ENCODE data around the gene UCKL1.
A peak's percentile ranks its signal among the peaks of the same experiment; 100 is the strongest.

The UCKL1 gene

DNA sequence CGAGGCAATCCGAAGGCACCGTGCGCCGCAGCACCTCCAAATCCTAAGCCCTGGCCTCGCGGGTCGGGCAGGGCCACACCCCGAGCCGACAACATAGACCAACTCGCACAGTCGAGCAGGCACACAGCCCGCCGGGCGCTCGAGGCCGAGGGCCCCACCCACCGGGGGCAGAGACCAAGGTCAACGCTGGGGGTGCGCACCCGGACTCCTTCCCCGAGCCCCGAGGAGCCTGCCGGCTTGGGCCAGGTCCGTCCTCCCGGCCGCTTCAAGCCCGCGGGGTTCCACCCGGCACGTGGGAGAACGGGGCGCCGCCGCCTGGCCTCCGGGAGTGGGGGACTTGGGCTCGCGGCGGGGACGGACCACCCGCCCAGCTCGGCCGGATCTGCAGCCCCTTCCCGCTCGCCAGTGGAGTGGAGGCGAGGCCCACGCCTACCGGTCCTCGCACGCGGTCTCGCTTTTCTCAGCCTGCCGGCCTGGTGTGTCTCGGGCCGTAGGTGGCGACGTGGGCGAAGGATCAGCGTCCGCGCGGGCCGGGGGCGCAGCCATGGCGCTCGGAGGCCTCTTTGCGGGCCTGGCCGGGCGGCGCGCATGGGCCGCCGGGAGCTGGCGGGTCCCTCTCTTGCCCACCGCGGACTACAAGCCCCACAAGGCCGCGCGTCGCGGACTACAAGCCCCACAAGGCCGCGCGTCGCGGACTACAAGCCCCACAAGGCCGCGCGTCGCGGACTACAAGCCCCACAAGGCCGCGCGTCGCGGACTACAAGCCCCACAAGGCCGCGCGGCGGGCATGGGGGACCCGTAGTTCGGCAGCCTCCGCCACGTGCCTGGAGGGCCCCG lies at the start of gene UCKL1:
Gene UCKL1, minus strand, starts transcription at position 590 of the 837 bp plus-strand sequence. Its CDS starts 44 bp downstream, at position 546.
- H3K9me3 Mint-ChIP-seq, result no peaks in the 10 kb centered on the region

GRCh38 chr20:64005394-64005793 lies 49.2 kb upstream of the UCKL1 start:
- Mint-ChIP-seq H3K4me3 (no peak overlapping the region), H3K36me3 (peaks cover 94% of the 10 kb centered on the region), H3K9me3 (no peaks in the 10 kb centered on the region), H3K27ac (peak overlapping the region; percentile 66), H3K4me1 (peaks cover 31% of the 10 kb centered on the region)
- no peak for DNase-seq (ENCODE audit: low spot score in 2 of 2)
- peak; percentile 62 for ATAC-seq

More for the DNA sequence above, at the start of gene UCKL1:
- H3K4me3 Mint-ChIP-seq, result peak within 1 kb of the TSS; percentile 74
- H3K27ac Mint-ChIP-seq, result peak within 1 kb of the TSS; percentile 87
- H3K4me1 Mint-ChIP-seq, result peaks cover 35% of the 10 kb centered on the region
- DNase-seq (ENCODE audit: low spot score in 2 of 2) (peak; percentile 81 to 92), ATAC-seq (peak; percentile 87)
- H3K36me3 Mint-ChIP-seq, result peaks cover 27% of the 10 kb centered on the region

DNA sequence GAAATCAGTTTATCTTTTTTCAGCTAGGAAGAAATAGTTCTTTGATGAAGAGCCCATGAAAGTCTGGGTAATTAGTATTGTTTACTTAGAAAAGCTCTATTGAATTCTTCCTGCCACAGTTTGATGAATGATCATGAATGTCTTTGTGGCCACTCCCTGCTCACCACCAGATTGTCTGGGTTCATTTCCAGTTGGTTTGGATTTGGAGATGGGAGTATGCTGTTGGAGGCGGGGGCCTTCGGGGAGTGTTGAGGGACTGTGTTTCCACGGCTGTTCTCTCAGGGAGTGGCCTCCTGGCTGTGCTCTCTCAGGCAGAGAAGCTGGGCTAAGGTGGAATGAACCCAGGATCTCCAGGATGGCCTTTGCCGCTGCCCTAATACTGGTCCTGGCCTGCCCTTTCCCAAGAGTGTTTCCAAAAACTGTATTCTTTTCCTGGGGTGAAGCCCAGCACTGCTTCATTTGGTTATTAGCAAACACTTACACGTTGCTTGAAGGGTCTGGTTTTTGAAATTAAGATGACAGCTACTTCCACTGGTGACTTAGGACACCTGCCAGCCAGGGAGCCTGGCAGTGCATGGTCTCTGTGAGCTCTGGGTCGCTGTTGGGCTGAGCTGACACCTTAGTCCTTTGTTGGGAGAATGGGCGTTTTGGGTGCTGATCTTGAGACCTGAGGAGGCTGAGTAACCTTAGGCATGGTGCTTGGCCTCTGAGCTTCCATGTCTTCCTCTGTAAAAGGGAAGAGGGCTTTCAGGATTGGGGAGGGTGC lies 47.9 kb upstream of the UCKL1 start:
- Mint-ChIP-seq H3K4me3 (no peak overlapping the region), H3K9me3 (no peaks in the 10 kb centered on the region), H3K36me3 (peaks cover 94% of the 10 kb centered on the region), H3K4me1 (peaks cover 23% of the 10 kb centered on the region), H3K27ac (no peak overlapping the region)
- ATAC-seq, result no peak
- DNase-seq (ENCODE audit: low spot score in 2 of 2), result no peak

GRCh38 chr20:64001607-64002011 lies 45.4 kb upstream of the UCKL1 start:
- H3K36me3 Mint-ChIP-seq, result peaks cover 100% of the 10 kb centered on the region

DNA sequence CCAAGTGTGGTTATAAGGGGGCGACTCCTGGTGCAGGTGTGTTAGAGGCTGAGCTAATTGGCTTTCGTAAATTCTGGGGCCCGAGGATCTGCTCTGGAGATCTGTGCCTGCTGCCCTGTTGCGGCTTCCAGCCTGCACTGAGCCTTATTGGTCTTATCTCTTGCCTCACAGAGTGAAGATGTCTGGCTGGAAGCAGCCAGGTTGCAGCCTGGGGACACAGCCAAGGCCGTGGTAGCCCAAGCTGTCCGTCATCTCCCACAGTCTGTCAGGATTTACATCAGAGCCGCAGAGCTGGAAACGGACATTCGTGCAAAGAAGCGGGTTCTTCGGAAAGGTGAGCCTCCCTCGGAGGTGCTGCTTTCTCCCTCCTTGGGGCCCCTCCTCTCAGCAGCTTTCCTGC lies 44.7 kb upstream of the UCKL1 start:
- Mint-ChIP-seq H3K4me3 (no peak overlapping the region), H3K27ac (no peak overlapping the region), H3K9me3 (no peaks in the 10 kb centered on the region), H3K4me1 (peaks cover 23% of the 10 kb centered on the region), H3K36me3 (peaks cover 100% of the 10 kb centered on the region)
- ATAC-seq (no peak), DNase-seq (ENCODE audit: low spot score in 2 of 2) (no peak)

More at GRCh38 chr20:64001607-64002011, 45.4 kb upstream of the UCKL1 start:
- Mint-ChIP-seq H3K27ac (peak overlapping the region; percentile 63), H3K4me1 (peaks cover 23% of the 10 kb centered on the region), H3K9me3 (no peaks in the 10 kb centered on the region), H3K4me3 (no peak overlapping the region)
- ATAC-seq, result no peak
- no peak for DNase-seq (ENCODE audit: low spot score in 2 of 2)

- Mint-ChIP-seq H3K4me1 (peaks cover 47% of the 10 kb centered on the region), H3K27ac (peak overlapping the region; percentile 95), H3K4me3 (peak overlapping the region; percentile 93), H3K9me3 (no peaks in the 10 kb centered on the region), H3K36me3 (peaks cover 78% of the 10 kb centered on the region)
- ATAC-seq (no peak), DNase-seq (ENCODE audit: low spot score in 2 of 2) (no peak)
Measured at GRCh38 chr20:63982937-63983336, 26.7 kb upstream of the UCKL1 start.

- Mint-ChIP-seq H3K27ac (peak within 1 kb of the TSS; percentile 95), H3K36me3 (peaks cover 78% of the 10 kb centered on the region), H3K4me3 (peak within 1 kb of the TSS; percentile 93), H3K9me3 (no peaks in the 10 kb centered on the region), H3K4me1 (peaks cover 66% of the 10 kb centered on the region)
- ATAC-seq, result peak; percentile 70
- DNase-seq (ENCODE audit: low spot score in 2 of 2), result peak; percentile 92 to 95
Measured at GRCh38 chr20:63980806-63981728, 24.9 kb upstream of the UCKL1 start, which contains the start of gene PRPF6. TSS of gene PRPF6 (plus strand) at chr20:63981132. CDS start at chr20:63981246, 114 bp downstream.

- ATAC-seq, result peak; percentile 61
Measured at GRCh38 chr20:63980317-63980805, 24.1 kb upstream of the UCKL1 start.

DNA sequence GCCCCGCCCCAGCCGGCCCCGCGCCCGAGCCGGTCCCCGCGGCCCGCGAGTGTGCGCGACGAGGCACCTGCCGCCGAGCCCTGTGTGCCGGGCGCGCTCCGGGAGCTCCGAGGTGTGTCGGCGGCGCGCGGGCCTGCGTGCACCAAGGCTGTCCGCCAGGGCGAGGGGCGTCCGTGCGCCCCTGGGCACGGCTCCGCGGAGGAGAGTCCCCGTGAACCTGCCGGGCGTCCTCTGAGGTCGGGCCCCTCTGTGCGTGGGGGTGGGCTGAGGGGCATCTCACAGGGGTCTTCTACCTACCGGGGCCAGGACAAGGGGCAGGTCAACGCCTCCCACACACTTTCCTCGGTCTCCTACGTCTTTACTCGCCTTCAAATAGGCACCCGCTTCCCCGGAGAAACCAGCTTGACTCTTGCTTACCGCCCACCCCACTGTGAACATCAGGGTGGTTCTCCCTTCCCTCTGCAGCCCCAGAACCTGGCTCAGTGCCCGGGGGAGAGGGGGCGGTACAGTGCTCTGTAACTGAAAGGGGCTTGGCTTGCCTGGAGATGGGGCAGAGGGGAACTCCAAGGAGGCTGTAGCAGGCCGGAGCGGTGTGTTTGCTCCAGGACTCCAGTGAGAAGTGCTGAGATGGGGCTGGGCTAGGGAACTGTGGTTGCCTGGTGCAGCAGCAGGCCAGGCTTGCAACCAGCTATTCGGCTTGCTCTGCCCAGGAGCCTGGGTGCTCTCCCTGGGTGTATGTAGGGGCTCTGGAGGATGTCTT lies 23.5 kb upstream of the UCKL1 start, which contains the start of gene SAMD10:
Gene SAMD10, minus strand, starts transcription at position 86 of the 760 bp plus-strand sequence. CDS start 175 bp downstream, outside the sequence.
- DNase-seq (ENCODE audit: low spot score in 2 of 2), result peak; percentile 69 to 95
- peaks cover 78% of the 10 kb centered on the region for H3K36me3 Mint-ChIP-seq
- H3K9me3 Mint-ChIP-seq, result no peaks in the 10 kb centered on the region
- peak within 1 kb of the TSS; percentile 93 for H3K4me3 Mint-ChIP-seq
- peaks cover 67% of the 10 kb centered on the region for H3K4me1 Mint-ChIP-seq
- ATAC-seq, result peak; percentile 64
- H3K27ac Mint-ChIP-seq, result peak within 1 kb of the TSS; percentile 95

More at GRCh38 chr20:63980317-63980805, 24.1 kb upstream of the UCKL1 start:
- Mint-ChIP-seq H3K4me3 (peak overlapping the region; percentile 93), H3K4me1 (peaks cover 70% of the 10 kb centered on the region), H3K27ac (peak overlapping the region; percentile 95), H3K36me3 (peaks cover 78% of the 10 kb centered on the region), H3K9me3 (no peaks in the 10 kb centered on the region)
- DNase-seq (ENCODE audit: low spot score in 2 of 2), result no peak

- Mint-ChIP-seq H3K4me3 (peak overlapping the region; percentile 93), H3K9me3 (no peaks in the 10 kb centered on the region), H3K36me3 (peaks cover 78% of the 10 kb centered on the region), H3K27ac (peak overlapping the region; percentile 95), H3K4me1 (peaks cover 63% of the 10 kb centered on the region)
- DNase-seq (ENCODE audit: low spot score in 2 of 2), result no peak
- no peak for ATAC-seq
Measured at GRCh38 chr20:63979229-63979556, 23.0 kb upstream of the UCKL1 start.

DNA sequence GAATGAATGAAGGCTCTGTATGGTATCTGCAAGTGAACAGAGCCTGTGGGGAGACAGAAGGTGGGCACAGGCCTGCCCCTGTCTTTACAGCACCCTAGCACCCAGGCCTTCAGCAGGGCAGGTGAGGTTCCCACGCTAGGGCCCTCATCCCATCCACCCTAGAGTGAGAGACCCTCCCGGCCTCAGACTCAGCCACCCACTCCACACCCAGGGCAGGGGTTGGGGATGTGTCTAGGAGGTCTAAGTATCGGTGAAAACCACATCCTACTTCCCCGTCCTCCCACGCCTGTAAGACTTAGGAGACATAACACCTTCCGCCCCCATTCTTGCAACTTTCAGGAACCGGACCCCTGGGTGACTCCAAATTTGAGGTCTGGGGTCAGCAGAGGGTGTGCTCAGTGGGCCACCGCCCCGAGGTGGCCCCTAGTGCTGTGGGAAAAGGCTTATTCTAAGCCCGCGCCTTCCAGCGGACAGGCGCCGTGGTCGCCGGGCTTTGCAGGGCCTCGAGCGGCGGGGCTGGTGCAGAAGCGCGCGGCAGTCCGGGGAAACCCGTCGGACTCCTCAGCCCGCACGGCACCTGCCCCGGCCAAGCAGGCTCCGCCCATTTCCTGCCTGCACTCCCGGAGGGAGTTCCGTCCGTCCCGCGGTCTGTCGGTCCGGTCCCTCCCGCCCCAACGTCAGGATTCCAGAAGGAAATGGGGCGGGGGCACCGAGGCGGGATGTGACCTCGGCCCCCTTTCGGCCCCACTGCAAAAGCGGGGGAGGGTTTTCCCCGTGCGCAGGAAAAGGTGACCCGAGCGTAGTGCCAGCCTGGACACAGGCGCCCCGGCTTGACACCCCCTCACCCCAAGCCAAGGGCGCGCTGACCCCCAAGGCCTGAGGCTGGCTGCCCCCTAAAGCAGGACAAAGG lies 22.4 kb upstream of the UCKL1 start:
- DNase-seq (ENCODE audit: low spot score in 2 of 2) (peak; percentile 66 to 90), ATAC-seq (peak; percentile 32)
- Mint-ChIP-seq H3K4me3 (peak overlapping the region; percentile 93), H3K9me3 (no peaks in the 10 kb centered on the region), H3K4me1 (peaks cover 70% of the 10 kb centered on the region), H3K36me3 (peaks cover 78% of the 10 kb centered on the region), H3K27ac (peak overlapping the region; percentile 95)

GRCh38 chr20:63977739-63978276 lies 21.6 kb upstream of the UCKL1 start:
- ATAC-seq, result peak; percentile 71
- Mint-ChIP-seq H3K9me3 (no peaks in the 10 kb centered on the region), H3K4me1 (peaks cover 72% of the 10 kb centered on the region)

More at GRCh38 chr20:63977739-63978276, 21.6 kb upstream of the UCKL1 start:
- peaks cover 78% of the 10 kb centered on the region for H3K36me3 Mint-ChIP-seq
- DNase-seq (ENCODE audit: low spot score in 2 of 2), result peak; percentile 45 to 83
- peak overlapping the region; percentile 93 for H3K4me3 Mint-ChIP-seq
- peak overlapping the region; percentile 95 for H3K27ac Mint-ChIP-seq
